HG02970 (cell line): Measurements from ENCODE around the gene DOP1A.
A peak's percentile ranks its signal among the peaks of the same experiment; 100 is the strongest.

Experiments used
- ATAC-seq: cut with Tn5 transposase; IDR thresholded peaks from one replicate; pipeline ENCODE4 v1.9.1; 2021; ENCODE audit warnings: mild to moderate bottlenecking, moderate library complexity, moderate number of reproducible peaks; ENCODE audit not compliant: unreplicated experiment, low FRiP score

Gene DOP1A

DNA sequence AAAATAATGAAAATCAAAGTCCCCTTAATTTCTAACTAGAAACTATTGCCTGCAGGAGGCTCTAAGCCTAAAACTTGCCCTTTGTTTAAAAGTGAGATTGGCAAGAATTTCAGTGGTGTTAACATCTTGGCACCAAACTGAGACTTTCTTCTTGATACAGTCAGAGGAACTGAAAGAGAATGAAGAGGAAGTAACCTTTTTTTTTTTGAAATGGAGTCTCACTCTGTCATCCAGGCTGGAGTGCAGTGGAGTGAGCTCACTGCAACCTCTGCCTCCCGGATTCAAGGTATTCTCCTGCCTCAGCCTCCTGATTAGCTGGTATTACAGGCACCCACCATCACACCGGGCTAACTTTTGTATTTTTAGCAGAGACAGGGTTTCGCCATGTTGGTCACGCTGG is 3.6 kb downstream of the DOP1A start:
- ATAC-seq, result peak; percentile 36

- no peak for ATAC-seq
Observed at GRCh38 chr6:83071707-83072106, 4.2 kb downstream of the DOP1A start.

GRCh38 chr6:83072726-83073125 is 5.3 kb downstream of the DOP1A start:
- no peak for ATAC-seq

- ATAC-seq, result no peak
Observed at GRCh38 chr6:83073615-83074014, 6.1 kb downstream of the DOP1A start.

- ATAC-seq, result no peak
Observed at GRCh38 chr6:83083476-83083875, 16.0 kb downstream of the DOP1A start.

DNA sequence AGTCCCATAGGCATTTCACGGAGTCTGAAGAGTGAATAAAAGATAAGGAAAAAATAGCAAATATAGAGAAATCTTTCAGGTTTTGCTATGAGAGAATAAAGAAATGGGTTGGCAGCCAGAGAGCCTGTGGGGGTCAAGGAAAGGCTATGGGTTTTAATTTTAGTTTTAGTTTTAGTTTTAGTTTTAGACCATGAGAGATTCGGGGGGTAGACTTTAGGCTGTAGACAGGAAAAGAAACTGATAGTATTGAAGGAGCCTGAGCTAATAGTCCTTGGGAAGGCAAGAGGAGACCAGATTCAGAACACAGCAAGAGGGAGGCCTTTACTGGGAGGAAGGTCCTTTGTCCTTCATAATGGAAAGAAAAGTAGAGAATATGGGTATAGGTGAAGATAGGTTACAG is 19.3 kb downstream of the DOP1A start:
- peak; percentile 94 for ATAC-seq

DNA sequence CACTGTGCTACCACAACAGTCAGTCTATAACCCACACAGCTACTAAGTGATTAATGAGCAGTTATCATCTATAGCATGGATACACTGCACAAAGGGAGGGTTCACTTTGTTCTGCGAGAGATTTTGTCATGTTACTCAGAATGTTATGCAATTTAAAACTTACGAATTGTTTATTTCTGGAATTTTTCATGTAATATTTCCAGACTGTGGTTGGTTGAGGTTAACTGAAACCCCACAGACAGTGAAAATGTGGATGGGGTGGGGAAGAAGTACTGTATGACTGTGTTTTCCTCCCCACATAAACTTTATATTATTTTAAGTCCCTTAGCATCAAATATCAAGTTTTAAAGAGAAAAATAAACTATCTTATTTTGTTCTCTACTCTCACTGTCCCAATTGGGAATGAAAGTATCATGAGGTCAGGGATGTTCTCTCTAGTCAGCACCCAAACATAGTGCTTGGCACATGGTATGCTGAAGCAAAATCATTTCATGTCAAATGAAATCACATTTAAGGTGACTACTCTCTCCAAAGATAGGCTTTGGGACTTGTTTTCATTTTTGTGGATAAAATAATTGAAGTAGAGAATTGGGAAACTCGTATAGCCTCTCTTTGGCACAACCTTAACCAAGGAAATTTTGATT is 25.4 kb downstream of the DOP1A start:
- ATAC-seq, result no peak

GRCh38 chr6:83096791-83097190 is 29.3 kb downstream of the DOP1A start:
- no peak for ATAC-seq

- no peak for ATAC-seq
Observed at GRCh38 chr6:83097204-83097603, 29.7 kb downstream of the DOP1A start.

DNA sequence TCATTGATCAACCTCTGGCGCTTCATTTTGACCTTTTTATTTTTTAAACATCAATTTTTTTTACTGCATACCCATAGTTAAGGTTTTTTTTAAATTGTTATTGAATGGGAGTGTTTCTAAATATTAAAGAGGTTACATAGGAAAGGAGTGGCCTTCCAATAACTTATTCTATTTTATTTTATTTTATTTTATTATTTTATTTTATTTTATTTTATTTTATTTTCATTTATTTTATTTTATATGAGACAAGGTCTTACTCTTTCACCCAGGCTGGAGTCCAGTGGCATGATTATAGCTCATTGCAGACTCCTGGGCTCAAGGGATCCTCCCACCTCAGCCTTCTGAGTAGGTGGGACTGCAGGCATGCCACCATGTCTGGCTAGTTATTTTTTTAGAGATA is 30.2 kb downstream of the DOP1A start:
- no peak for ATAC-seq

DNA sequence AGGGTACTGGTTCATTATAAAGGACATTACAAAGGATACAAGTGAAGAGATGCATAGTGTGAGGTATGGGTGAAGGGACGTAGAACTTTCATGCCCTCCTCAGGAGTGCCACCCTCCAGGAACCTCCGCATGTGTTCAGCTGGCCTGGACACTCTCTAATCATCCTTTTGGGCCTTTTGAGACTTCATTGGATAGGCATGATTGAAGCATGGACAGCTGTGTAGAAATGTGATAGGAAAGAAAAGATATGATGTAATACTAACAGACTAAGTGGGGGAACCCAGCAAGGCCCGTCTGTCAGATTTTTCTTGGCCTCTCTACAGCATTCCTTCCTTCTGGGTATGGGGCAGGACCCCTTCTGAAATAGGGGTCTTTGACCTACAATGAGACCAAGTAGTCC is 31.1 kb downstream of the DOP1A start:
- no peak for ATAC-seq

- ATAC-seq, result no peak
Observed at GRCh38 chr6:83108378-83108777, 40.9 kb downstream of the DOP1A start.

DNA sequence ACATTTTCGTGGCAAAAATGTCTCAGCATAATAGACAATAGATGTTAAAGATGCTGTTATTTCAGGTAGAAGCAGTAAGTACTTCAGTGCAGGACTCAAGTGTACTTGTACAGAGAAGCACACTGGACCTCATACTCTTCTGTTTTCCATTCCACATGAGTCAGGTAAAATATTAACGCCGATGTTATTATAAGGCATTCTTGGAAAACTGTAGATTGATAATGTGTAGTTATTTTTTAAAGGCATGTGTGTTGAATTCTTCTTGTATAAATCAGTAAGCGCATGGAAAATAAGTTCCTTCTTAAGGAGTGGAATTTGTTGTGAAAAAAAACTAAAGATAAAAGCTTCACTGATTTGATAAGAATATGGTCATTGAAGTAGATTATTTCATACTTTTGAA is 45.8 kb downstream of the DOP1A start:
- ATAC-seq, result no peak

GRCh38 chr6:83114164-83114563 is 46.7 kb downstream of the DOP1A start:
- no peak for ATAC-seq

DNA sequence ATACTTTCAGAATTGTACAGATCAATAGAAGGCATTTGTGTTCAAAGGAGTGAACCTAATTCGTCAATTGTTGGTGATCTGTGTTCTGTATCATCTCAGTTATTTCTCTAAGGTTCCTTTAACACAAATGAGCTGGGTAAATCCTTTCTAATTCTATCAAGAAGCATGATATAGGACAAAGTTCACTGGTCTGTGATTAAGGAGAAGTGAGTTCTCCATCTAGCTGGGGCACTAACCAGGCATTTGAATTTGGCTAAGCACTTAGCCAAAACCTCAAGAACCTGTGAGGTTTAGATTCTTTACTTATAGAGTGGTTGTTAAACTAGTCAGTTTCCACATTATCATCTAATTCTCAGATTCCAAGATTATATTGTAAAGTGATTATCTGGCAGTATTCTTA is 50.3 kb downstream of the DOP1A start:
- no peak for ATAC-seq

GRCh38 chr6:83119742-83120300 is 52.4 kb downstream of the DOP1A start:
- ATAC-seq, result no peak

DNA sequence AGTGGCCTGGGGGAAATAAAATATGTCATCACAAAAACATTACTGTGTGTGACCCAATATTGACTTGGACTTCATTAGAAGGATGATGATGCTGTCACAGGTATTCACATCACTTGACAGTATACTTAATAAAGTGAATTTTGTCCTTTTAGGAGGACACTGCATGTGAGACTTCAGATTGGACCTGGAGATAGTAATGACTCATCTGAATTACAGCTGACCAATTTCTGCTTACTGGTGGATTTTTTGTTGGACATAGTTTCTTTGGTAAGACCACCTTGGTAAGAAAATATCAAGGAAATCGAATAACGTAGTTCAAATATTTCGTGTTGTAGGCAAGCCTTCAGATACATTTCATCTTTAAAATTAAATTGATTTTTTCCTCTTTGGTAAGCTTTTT is 57.1 kb downstream of the DOP1A start:
- no peak for ATAC-seq

DNA sequence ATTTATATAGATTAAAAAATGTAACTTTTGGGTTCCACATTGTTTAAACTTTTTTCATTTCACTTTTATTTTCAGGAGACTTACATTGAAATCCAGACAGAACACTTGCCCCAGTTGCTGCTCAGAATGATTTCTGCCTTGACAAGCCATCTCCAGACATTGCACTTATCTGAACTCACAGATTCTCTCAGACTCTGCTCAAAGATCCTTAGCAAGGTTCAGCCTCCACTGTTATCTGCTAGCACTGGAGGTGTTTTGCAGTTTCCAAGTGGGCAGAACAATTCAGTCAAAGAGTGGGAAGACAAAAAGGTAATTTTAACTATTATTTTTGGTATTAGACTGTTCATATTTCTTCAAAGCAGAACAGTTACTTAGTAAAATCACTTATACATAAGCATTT is 58.0 kb downstream of the DOP1A start:
- no peak for ATAC-seq

DNA sequence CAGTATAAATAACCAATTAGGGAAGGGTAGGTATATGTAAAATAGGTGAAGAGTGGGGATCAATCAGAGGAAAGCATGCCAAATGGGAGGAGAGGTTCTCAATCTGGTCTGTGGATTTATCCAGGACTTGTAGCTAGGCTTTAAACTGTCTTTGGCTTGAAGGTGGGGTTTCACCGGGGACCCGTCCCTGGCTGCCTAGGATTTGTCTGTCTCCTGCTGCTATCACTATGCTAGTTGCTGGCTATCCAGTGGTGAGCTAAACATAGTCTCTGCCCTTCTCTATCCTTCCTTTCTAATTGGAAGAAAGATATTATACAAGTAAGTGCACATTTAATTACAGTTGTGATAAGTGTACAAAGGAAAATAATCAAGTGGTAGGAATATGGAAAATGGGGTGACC is 58.8 kb downstream of the DOP1A start:
- ATAC-seq, result no peak

GRCh38 chr6:83126807-83127206 is 59.3 kb downstream of the DOP1A start:
- ATAC-seq, result no peak

DNA sequence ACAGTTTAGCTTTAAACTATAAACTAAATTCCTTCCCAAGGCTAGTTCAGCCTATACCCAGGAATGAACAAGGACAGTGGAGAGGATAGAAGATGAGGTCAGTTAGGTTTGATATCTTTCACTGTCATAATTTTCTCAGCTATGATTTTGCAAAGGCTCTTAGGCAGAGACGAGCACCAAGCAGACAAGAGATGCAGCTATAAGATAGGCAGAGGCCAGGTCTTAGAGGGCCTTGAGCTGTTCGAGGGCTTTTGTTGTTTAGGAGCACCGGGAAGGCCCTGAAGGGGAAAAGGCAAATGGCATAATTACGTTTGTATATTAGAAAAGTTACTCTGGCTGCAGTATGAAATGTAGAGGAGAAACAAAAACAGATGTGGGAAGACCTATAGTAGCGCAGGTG is 59.8 kb downstream of the DOP1A start:
- no peak for ATAC-seq

GRCh38 chr6:83127976-83128375 is 60.5 kb downstream of the DOP1A start:
- no peak for ATAC-seq

- no peak for ATAC-seq
Observed at GRCh38 chr6:83132121-83132520, 64.7 kb downstream of the DOP1A start.
